GM12874 (cell line): Measurements from ENCODE around the gene MSANTD1.

ENCODE experiments used
- CTCF ChIP-seq: IDR thresholded peaks from 2 replicates; pipeline ENCODE4 v1.5.1; 2011; ENCODE audit warnings: low read depth, mild to moderate bottlenecking, control low read depth, low read length, moderate library complexity; ENCODE audit not compliant: insufficient read depth

MSANTD1 gene

GRCh38 chr4:3299122-3299975 is 50.4 kb downstream of the MSANTD1 start:
- no peak for TF ChIP-seq CTCF

- TF ChIP-seq CTCF: no peak
Observed at GRCh38 chr4:3299976-3300671, 51.2 kb downstream of the MSANTD1 start.

GRCh38 chr4:3301450-3302172 is 52.7 kb downstream of the MSANTD1 start:
- TF ChIP-seq CTCF: no peak

- no peak for TF ChIP-seq CTCF
Observed at GRCh38 chr4:3302173-3302785, 53.3 kb downstream of the MSANTD1 start.

GRCh38 chr4:3302786-3303564 is 54.0 kb downstream of the MSANTD1 start:
- TF ChIP-seq CTCF: no peak

- no peak for TF ChIP-seq CTCF
Observed at GRCh38 chr4:3303565-3303824, 54.5 kb downstream of the MSANTD1 start.
